GM18909 (cell line): ENCODE measurements around the gene WRNIP1.

Experiments
- ATAC-seq: cut with Tn5 transposase; IDR thresholded peaks from one replicate; pipeline ENCODE4 v1.9.1; 2021; ENCODE audit warnings: mild to moderate bottlenecking; ENCODE audit not compliant: unreplicated experiment, poor library complexity

WRNIP1 gene

GRCh38 chr6:2739335-2739734, 25.9 kb upstream of the WRNIP1 start:
- no peak for ATAC-seq

GRCh38 chr6:2740581-2740980, 24.6 kb upstream of the WRNIP1 start:
- ATAC-seq: no peak

GRCh38 chr6:2741756-2742155, 23.4 kb upstream of the WRNIP1 start:
- no peak for ATAC-seq

- no peak for ATAC-seq
Measured at GRCh38 chr6:2743280-2744208, 21.6 kb upstream of the WRNIP1 start.

- ATAC-seq: no peak
Measured at GRCh38 chr6:2744209-2744771, 20.9 kb upstream of the WRNIP1 start.

- ATAC-seq: no peak
Measured at GRCh38 chr6:2744778-2745177, 20.4 kb upstream of the WRNIP1 start.

GRCh38 chr6:2745246-2745645, 19.9 kb upstream of the WRNIP1 start:
- no peak for ATAC-seq

GRCh38 chr6:2746557-2747061, 18.6 kb upstream of the WRNIP1 start:
- no peak for ATAC-seq

GRCh38 chr6:2748183-2748582, 17.0 kb upstream of the WRNIP1 start:
- no peak for ATAC-seq

- ATAC-seq: no peak
Measured at GRCh38 chr6:2749969-2750600, 15.1 kb upstream of the WRNIP1 start.

- no peak for ATAC-seq
Measured at GRCh38 chr6:2750832-2751231, 14.4 kb upstream of the WRNIP1 start, which contains the start of gene MYLK4. Gene MYLK4, minus strand, starts transcription at chr6:2750922. Its CDS starts 1,628 bp downstream, at chr6:2749294.

- ATAC-seq: no peak
Measured at GRCh38 chr6:2751871-2752270, 13.3 kb upstream of the WRNIP1 start.

- no peak for ATAC-seq
Measured at GRCh38 chr6:2752477-2753109, 12.6 kb upstream of the WRNIP1 start.

- no peak for ATAC-seq
Measured at GRCh38 chr6:2753110-2753489, 12.1 kb upstream of the WRNIP1 start.

- no peak for ATAC-seq
Measured at GRCh38 chr6:2753743-2754142, 11.4 kb upstream of the WRNIP1 start.

- ATAC-seq: no peak
Measured at GRCh38 chr6:2754393-2754792, 10.8 kb upstream of the WRNIP1 start.

- no peak for ATAC-seq
Measured at GRCh38 chr6:2754911-2755310, 10.3 kb upstream of the WRNIP1 start.

- ATAC-seq: no peak
Measured at GRCh38 chr6:2755456-2755855, 9.7 kb upstream of the WRNIP1 start.

GRCh38 chr6:2756241-2756640, 9.0 kb upstream of the WRNIP1 start:
- no peak for ATAC-seq

- ATAC-seq: no peak
Measured at GRCh38 chr6:2756687-2757224, 8.4 kb upstream of the WRNIP1 start.
